Measurements from ENCODE around the gene CRABP2. TPM values are rescaled to one million over a fixed set of nuclear protein-coding genes. Genes with fewer than 3 reads are reported as not detected.

The CRABP2 gene
- total RNA-seq (1 to 10 TPM; 3.2 to 4.2 TPM), total RNA-seq (0 to 1.7 (median 0.29) reads per million in 172 experiments)
- 0.80 TPM for polyA plus RNA-seq (2013, experiment 1 of 2)
- 7.4 TPM for polyA plus RNA-seq (2013, experiment 2 of 2)

DNA sequence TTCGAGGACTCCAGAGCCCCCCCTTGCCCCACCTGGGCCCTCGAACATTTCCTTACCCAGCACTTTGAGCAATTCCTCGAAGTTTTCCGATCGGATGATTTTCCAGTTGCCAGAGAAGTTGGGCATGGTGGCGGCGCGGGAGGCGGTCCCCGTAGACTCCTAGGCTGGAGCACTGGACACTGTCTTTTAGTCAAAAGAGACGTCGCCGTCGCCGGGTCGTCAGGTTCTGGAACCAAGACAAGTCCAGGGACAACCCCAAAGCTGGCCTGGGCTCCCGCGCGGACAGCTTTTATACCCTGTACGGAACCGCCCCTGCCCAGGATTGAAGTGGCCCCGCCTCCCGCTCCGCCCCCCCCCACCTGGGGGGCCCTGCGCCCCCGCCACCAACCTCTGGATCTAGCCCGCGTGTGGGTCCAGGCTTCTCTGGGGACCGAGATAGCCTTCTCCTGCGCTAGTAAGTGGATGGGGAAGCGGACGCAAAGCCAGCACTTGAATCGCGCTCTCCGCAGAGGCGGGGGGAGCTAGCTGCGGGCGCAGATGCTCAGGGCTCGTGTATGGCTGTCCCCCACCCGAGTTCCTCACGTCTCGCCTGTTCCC lies at the start of gene CRABP2:
CRABP2 (minus strand) TSS at position 263 of the 597 bp plus-strand sequence; CDS start at position 126, 137 bp downstream.
- intact Hi-C loops (cut with DNase I, micrococcal nuclease) = no loop called here
- Mint-ChIP-seq H3K27ac (peak within 1 kb of the TSS; percentile 77), H3K27me3 (peaks cover 46% of the 10 kb centered on the region), H3K9me3 (no peaks in the 10 kb centered on the region), H3K36me3 (ENCODE audit: low read depth) (no peaks in the 10 kb centered on the region), H3K4me1 (ENCODE audit: low read depth) (peaks cover 32% of the 10 kb centered on the region), H3K4me3 (peak within 1 kb of the TSS; percentile 97)
- no peaks in the 10 kb centered on the region for H3K9me3 ChIP-seq (ENCODE audit: control insufficient read depth in 1 of 2, insufficient read depth in 1 of 2, low read length in 2 of 2)
- H3K4me3 ChIP-seq (ENCODE audit: low read length) = peak within 1 kb of the TSS; percentile 77
- ATAC-seq (ENCODE audit: poor library complexity) (peak; percentile 46), DNase-seq (peak in 7 of 14 experiments; percentile 16 to 70 (median 28))
- H3K36me3 ChIP-seq (ENCODE audit: insufficient read depth, low read length) = no peaks in the 10 kb centered on the region
- POLR2A ChIA-PET = interaction anchor here (1.3 to 2.7 kb wide), 12 partner anchors 10 to 204 kb away, joined by 3 to 25 read pairs (median 8); partner anchors contain the start of genes HDGF, ISG20L2, MEF2D and METTL25B
- H3K27ac ChIP-seq (ENCODE audit: low read depth in 1 of 2, low read length in 2 of 2) = peak within 1 kb of the TSS; percentile 53 to 66
- CTCF ChIA-PET = interaction anchor here (0.6 to 4.6 kb wide), 12 partner anchors 10 to 1688 kb away, joined by 3 to 51 read pairs (median 4); partner anchors contain the start of genes ISG20L2 and METTL25B
- H3K27me3 ChIP-seq (ENCODE audit: control insufficient read depth in 1 of 2, insufficient read depth in 2 of 2, low read length in 2 of 2) = peaks cover 23 to 24% of the 10 kb centered on the region in 2 experiments
- TF ChIP-seq, protein P1, sequence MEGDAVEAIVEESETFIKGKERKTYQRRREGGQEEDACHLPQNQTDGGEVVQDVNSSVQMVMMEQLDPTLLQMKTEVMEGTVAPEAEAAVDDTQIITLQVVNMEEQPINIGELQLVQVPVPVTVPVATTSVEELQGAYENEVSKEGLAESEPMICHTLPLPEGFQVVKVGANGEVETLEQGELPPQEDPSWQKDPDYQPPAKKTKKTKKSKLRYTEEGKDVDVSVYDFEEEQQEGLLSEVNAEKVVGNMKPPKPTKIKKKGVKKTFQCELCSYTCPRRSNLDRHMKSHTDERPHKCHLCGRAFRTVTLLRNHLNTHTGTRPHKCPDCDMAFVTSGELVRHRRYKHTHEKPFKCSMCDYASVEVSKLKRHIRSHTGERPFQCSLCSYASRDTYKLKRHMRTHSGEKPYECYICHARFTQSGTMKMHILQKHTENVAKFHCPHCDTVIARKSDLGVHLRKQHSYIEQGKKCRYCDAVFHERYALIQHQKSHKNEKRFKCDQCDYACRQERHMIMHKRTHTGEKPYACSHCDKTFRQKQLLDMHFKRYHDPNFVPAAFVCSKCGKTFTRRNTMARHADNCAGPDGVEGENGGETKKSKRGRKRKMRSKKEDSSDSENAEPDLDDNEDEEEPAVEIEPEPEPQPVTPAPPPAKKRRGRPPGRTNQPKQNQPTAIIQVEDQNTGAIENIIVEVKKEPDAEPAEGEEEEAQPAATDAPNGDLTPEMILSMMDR (IDR thresholded peaks at IDR 0.05) = no peak
- H3K4me1 ChIP-seq (ENCODE audit: insufficient read depth, low read length) = peaks cover 35% of the 10 kb centered on the region

DNA sequence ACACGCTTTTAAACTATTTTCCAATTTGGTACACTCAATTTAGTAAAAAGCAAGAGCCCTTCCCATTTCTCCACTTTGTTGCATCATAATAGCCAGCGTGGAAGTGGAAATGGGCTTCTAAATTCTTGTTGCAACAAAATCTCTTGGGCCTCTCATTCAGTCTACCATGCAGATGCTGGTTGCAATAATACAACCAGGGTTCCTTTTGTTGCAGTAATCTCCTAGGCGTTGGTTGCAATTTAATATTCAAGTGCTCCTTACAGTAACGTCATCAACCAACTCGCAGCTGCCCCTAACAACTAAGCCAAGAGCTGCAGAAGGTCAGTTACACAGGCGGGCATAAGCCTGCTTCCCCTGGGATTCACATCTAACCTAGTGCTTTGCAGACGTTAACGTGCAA lies 48.8 kb upstream of the CRABP2 start:
- H3K4me3 Mint-ChIP-seq = peak overlapping the region; percentile 56
- no peak for ATAC-seq (ENCODE audit: poor library complexity)
- TF ChIP-seq, protein P1 (IDR thresholded peaks at IDR 0.05) = no peak
- no peak overlapping the region for H3K27ac Mint-ChIP-seq
- H3K4me1 Mint-ChIP-seq (ENCODE audit: low read depth) = peaks cover 45% of the 10 kb centered on the region
- peaks cover 27% of the 10 kb centered on the region for H3K4me1 ChIP-seq (ENCODE audit: insufficient read depth, low read length)
- intact Hi-C loops (cut with DNase I, micrococcal nuclease) = no loop called here
- DNase-seq = no peak
- no peaks in the 10 kb centered on the region for H3K9me3 ChIP-seq (ENCODE audit: control insufficient read depth in 1 of 2, insufficient read depth in 1 of 2, low read length in 2 of 2)
- no peaks in the 10 kb centered on the region for H3K27me3 Mint-ChIP-seq
- no peaks in the 10 kb centered on the region for H3K9me3 Mint-ChIP-seq
- POLR2A ChIA-PET = interaction anchor here (1.5 kb wide), 1 partner anchor 28 kb away, joined by 3 read pairs; no protein-coding TSS in a partner anchor
- no peaks in the 10 kb centered on the region for H3K36me3 ChIP-seq (ENCODE audit: insufficient read depth, low read length)
- H3K27ac ChIP-seq (ENCODE audit: low read depth in 1 of 2, low read length in 2 of 2) = no peak overlapping the region
- H3K4me3 ChIP-seq (ENCODE audit: low read length) = no peak overlapping the region
- CTCF ChIA-PET = no interaction called here
- no peaks in the 10 kb centered on the region for H3K27me3 ChIP-seq (ENCODE audit: control insufficient read depth in 1 of 2, insufficient read depth in 2 of 2, low read length in 2 of 2)
- H3K36me3 Mint-ChIP-seq (ENCODE audit: low read depth) = peaks cover 17% of the 10 kb centered on the region

DNA sequence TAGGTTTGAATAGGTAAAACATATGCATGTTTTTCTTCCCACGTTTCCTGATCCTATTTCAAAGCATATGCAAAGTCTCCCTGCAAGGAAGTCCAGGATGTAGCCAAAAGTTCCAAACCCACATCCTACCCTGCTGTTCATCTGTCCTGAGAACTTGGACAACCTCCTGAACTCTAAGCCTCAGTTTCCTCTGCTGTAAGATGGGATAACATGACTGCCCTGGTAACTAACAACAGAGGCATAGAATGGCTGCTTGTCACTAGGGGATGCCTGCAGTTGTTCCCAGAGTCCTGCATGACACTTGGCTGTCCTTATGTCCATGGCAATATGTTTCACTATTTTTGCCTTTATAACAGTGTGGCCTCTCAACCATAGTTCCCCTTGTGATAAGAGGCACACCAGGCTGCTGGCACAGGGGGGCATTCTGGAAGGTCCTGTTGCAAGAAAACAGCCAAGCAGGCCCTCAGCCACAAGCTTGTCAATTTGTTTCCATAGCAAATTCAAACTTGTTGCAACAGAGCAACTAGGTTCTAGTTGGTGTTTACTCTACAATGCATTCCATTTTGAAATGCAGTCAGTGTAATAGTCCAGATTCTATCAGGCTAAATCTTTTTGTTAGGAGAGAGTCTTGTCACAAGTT lies 47.6 kb upstream of the CRABP2 start:
- ATAC-seq (ENCODE audit: poor library complexity) (no peak), DNase-seq (no peak)
- TF ChIP-seq, protein P1 (IDR thresholded peaks at IDR 0.05) = no peak
- ChIA-PET POLR2A (interaction anchor here (0.7 to 3.8 kb wide), 4 partner anchors 12 to 106 kb away, joined by 3 to 74 read pairs (median 41); partner anchors contain the start of genes ISG20L2, METTL25B, MRPL24 and PRCC), CTCF (interaction anchor here (1.7 to 2.6 kb wide), 2 partner anchors 14 to 26 kb away, joined by 8 to 30 read pairs; partner anchors contain the start of genes METTL25B and PRCC)
- peaks cover 52% of the 10 kb centered on the region for H3K4me1 Mint-ChIP-seq (ENCODE audit: low read depth)
- no peaks in the 10 kb centered on the region for H3K36me3 ChIP-seq (ENCODE audit: insufficient read depth, low read length)
- no peaks in the 10 kb centered on the region for H3K27me3 ChIP-seq (ENCODE audit: control insufficient read depth in 1 of 2, insufficient read depth in 2 of 2, low read length in 2 of 2)
- H3K4me1 ChIP-seq (ENCODE audit: insufficient read depth, low read length) = peaks cover 40% of the 10 kb centered on the region
- no peaks in the 10 kb centered on the region for H3K9me3 Mint-ChIP-seq
- no peak overlapping the region for H3K4me3 ChIP-seq (ENCODE audit: low read length)
- intact Hi-C loops (cut with DNase I, micrococcal nuclease) = loop anchor here in 1 of 2 experiments (1.0 to 2.0 kb wide), 2 partner anchors 13 to 24 kb away; partner anchors contain the start of genes ISG20L2 and METTL25B
- no peaks in the 10 kb centered on the region for H3K27me3 Mint-ChIP-seq
- no peaks in the 10 kb centered on the region for H3K9me3 ChIP-seq (ENCODE audit: control insufficient read depth in 1 of 2, insufficient read depth in 1 of 2, low read length in 2 of 2)
- H3K27ac ChIP-seq (ENCODE audit: low read depth in 1 of 2, low read length in 2 of 2) = no peak overlapping the region
- H3K4me3 Mint-ChIP-seq = peak overlapping the region; percentile 91
- H3K36me3 Mint-ChIP-seq (ENCODE audit: low read depth) = peaks cover 17% of the 10 kb centered on the region
- peak overlapping the region; percentile 85 for H3K27ac Mint-ChIP-seq
